HG02840 (cell line): ENCODE results near the gene APMAP.
"Not testable (repeated sequence)": the region's sequence is repeated elsewhere in the genome, so short reads cannot be mapped to it uniquely, and the experiment has no call there.

ENCODE experiments used
- ATAC-seq: cut with Tn5 transposase; IDR thresholded peaks from one replicate; pipeline ENCODE4 v1.9.1; 2021; ENCODE audit warnings: mild to moderate bottlenecking, moderate library complexity, moderate number of reproducible peaks; ENCODE audit not compliant: unreplicated experiment, low FRiP score

APMAP gene

DNA sequence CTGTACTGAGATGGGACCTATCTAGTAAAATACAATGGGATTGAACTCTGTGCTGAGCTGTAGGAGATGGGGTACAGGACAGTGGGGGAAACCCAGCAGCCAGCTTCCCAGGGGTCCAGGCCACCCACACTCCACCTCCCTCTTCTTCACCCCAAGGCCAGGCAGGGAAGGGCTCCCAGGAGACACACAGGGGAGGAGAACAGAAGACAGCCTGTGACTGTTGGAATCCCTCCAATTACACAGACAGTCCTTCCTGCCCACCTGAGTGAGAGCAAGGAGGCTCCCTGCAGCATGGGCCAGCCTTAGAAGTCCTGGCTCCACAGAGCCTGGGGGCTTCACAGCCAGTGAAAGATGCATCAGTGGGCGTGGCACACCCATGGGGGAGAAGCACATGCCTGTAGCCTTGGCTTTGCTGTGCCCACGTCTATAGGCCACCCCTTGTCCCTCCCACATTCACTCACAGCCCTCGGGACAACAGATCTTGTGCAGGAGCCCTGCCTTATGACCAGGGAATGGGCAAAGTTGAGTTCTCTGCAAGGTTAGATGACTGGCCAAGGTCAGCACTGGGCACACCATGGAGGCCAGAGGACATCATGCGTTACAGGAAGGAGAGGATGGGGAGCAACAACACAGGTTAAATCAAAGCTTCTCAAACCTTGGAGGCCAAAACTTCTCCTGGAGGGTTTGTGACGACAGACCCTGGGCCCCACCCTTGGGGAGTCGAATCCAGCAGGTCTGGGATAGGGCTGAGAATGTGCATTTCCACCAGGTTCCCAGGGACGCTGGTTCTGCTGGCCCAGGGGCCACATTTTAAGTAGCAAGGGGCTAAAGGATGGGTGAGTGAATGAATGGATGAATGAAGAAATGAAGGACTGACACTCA lies 55.8 kb downstream of the APMAP start:
- no peak for ATAC-seq

DNA sequence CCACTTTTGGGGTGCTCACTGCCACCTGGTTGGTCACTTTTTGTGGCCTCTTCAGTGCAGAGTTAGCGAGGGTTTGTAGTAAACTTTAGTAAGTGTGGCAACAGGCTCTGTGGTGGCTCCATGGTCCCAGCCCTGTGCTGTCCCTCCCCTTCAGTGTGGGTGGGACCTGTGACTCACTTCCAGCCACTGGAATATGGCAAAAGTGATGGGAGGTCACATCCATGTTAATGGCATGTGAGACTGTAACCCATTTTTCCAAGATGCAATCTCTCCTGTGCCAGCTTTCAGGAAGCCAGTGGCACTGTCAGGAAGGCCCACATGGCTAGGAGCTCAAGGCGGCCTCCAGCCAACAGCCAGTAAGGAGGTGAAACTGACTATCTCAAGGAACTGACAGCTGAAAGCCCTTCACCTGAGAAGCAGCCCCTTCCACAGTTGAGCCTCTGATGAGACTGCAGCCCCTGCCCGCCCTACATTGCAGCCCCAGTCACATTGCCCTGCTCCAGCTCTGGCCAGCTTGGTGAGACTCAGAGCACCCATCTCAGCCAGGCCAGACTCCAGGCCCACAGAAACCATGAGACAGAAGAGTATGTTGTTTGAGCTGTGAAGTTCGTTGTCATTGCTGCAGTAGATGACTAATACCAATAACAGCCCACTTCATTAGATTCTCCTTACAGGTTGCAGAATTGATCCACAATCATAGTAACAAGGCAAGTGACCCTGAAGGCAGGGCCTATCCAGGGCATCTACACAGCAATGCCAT lies 56.6 kb downstream of the APMAP start:
- ATAC-seq = no peak

DNA sequence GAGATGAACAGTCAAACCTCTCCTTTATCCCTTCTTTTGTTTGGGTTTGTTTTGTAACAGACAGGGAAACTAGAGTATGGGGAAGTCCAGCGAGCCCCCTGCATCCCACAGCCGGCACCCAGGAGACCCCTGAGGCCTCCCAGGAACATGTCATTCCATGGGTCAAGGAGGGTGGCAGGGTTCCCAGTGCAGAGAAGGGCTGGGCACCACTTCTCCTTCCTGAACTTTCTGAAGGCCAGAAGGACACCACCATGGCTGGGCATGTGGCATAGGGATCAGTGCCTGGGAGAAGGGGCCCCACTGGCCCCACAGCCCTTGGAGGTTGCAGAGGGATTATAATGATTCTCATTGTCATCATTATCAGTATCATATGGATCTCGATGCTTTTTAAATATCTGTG lies 57.4 kb downstream of the APMAP start:
- ATAC-seq = no peak

DNA sequence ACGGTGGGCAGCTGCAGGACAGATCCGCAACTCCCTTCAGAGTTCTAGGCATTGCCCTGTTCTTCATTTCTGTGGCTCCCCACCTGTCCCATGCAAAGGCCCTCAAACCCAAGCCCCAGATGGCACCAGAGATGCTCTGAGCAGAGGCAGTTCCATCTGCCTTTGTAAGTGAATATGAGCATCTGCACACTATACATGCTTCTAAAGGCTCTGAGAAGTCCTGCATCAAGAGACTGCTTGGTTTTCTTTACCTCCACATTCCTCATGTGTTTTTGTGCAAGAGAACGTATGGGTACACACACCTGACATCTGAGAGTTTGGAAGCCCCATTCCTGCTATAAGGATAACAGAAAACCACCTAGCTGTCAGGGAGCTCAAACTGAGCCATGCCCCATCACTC lies 57.8 kb downstream of the APMAP start:
- ATAC-seq = no peak

DNA sequence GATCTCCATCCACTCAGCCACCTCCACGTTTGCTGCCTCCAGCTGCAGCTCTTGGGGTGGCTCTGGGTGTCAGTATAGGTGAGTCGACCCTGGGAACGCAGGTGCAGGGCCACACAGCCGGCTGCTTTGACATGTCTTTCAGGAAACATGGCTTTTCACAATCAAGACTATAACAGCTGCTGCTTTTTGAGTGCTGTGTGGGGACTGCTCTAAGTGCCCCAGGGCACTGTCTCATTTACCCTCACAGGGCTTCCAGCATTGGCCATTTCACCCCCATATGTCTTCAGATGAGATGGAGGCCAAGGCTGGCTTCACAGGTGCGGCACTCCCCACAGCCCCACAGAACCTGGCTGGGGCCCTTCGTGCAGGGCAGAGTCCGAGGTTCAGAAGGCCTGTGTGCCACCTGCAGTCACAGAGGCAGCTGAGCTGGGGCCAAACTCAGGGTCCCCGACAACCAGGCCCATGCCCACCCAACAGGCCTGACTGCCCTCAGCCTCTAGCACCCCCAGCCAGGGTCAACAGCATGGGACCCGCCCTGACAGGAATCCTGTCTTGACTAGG lies 58.4 kb downstream of the APMAP start:
- ATAC-seq = no peak

DNA sequence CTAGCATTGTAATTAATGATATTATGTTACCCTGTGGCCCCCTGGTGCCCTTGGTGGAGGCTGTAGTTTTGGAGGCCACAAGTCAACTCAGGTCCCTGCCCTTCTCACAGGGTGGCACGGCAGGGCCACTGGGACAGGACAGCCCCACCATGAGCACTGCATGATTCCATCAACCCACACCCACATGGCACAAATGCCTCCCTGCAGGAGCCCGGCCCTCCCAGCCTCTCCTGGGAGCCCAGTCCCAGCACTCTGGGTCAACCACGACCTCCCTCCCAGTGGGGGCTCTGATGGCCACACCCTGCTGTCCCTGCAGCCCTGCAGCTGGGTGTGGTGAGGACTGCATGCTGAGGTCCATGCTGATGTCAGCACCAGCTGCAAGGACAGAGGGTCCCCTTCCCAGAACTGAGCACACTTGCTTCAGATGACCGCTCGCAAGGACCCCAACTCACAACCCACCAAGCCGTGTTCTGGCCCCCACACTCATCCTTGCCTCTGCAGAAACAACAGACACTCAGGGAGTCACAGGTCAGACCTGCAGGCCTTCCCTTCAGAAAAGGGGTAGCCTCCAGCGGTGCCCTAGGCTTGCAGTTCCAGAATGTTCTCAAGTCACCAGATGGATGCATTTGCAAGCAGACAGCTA lies 59.2 kb downstream of the APMAP start:
- ATAC-seq = no peak

DNA sequence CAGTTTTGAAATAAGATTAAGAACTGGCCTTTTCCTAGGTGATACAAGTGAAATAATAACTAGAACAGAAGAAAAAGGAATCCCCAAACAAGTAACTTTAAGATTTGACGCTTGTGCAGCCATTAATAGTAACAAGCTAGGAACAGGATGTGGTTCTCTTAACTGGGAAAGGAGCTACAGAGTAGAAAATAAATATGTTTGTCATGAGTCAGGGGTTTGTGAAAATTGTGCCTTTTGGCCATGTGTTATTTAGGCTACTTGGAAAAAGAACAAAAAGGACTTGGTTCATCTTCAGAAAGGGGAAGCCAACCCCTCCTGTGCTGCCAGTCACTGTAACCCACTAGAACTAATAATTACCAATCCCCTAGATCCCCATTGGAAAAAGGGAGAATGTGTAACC lies 60.7 kb downstream of the APMAP start:
- ATAC-seq = not testable (repeated sequence)

DNA sequence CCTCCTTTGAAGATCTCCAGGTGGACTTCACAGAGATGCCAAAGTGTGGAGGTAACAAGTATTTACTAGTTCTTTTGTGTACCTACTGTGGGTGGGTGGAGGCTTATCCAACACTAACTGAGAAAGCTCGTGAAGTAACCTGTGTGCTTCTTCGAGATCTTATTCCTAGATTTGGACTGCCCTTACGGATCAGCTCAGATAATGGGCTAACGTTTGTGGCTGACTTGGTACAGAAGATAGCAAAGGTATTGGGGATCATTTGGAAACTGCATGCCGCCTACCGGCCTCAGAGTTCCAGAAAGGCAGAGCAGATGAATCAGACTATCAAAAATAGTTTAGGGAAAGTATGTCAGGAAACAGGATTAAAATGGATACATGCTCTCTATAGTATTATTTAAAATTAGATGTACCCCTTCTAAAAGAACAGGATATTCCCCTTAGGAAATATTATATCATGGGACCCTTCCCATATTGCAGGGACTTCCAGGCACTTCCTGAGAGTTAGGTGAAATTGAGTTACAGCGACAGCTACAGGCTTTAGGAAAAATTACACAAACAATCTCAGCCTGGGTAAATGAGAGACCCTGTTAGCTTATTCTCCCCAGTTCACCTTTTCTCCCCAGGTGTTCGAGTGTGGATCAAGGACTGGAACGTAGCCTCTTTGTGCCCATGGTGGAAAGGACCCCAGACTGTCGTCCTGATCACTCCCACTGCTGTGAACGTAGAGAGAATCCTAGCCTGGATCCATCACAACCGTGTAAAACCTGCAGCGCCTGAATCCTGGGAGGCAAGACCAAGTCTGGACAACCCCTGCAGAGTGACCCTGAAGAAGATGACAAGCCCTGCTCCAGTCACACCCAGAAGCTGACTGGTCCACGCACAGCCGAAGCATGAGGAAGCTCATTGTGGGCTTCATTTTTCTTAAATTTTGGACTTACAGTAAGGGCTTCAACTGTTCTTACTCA lies 61.5 kb downstream of the APMAP start:
- not testable (repeated sequence) for ATAC-seq

DNA sequence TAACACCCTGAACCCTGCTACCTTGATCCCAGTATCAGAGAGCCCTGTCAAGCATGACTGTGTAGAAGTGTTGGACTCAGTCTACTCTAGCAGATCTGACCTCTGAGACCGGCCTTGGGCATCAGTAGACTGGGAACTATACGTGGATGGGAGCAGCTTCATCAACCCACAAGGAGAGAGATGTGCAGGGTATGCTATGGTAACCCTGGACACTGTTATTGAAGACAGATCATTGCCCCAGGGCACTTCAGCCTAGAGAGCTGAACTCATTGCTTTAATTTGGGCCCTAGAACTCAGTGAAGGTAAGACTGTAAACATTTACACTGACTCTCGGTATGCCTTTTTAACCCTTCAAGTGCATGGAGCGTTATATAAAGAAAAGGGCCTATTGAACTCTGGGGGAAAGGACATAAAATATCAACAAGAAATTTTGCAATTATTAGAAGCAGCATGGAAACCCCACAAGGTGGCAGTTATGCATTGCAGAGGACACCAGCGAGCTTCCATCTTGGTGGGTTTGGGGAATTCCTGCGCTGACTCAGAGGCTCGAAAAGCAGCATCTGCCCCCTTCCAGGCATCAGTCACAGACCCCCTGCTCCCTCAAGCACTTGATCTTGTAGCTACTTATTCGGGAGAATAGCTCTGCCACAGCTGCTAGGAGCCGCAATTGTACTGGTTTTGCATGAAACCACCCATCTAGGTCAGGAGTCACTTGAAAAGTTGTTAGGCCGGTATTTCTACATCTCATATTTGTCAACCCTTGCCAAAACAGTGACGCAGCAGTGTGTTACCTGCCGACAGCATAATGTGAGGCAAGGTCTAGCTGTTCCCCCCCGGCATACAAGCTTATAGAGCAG lies 62.5 kb downstream of the APMAP start:
- ATAC-seq = not testable (repeated sequence)

DNA sequence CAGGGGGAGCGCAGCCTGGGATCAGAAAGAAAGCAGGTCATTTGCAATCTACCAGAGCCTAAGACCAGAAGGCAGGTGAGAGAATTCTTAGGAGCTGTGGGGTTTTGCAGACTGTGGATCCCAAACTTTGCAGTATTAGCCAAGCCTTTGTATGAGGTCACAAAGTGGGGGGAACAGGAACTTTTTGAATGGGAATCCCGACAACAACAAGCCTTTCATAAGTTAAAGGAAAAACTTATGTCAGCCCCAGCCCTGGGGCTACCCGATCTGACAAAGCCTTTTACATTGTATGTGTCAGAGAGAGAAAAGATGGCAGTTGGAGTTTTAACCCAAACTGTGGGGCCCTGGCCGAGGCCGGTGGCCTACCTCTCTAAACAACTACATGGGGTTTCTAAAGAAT lies 63.3 kb downstream of the APMAP start:
- ATAC-seq = not testable (repeated sequence)

DNA sequence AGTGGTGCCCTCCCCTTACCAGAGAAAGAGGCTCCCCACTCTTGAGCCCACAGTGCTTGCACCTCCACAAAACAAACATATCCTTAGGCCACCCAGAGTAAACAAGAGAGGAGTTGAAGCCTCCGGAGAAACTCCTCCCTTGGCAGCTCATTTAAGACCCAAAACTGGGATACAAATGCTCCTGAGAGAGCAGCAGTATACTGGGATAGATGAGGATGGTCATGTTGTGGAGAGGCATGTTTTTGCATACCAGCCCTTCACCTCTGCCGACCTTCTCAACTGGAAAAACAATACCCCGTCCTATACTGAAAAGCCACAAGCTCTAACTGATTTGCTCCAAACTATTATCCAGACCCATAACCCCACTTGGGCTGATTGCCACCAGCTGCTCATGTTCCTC lies 71.8 kb downstream of the APMAP start:
- ATAC-seq = not testable (repeated sequence)

DNA sequence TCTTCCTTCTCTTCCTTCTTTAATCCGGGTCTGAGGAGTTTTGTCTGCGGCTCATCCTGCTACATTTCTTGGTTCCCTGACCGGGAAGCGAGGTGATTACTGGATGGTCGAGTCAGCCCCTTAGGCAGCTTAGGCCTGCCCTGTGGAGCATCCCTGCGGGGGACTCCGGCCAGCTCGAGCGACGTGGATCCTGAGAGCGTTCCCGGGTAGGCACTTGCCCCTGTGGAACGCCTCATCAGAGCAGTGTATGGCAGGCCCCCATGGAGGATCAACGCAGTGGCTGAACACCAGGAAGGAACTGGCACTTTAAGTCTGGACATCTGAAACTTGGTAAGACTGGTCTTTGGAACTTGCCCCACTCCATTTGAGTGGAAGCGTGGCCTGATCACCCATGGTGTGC lies 72.9 kb downstream of the APMAP start:
- ATAC-seq = not testable (repeated sequence)

DNA sequence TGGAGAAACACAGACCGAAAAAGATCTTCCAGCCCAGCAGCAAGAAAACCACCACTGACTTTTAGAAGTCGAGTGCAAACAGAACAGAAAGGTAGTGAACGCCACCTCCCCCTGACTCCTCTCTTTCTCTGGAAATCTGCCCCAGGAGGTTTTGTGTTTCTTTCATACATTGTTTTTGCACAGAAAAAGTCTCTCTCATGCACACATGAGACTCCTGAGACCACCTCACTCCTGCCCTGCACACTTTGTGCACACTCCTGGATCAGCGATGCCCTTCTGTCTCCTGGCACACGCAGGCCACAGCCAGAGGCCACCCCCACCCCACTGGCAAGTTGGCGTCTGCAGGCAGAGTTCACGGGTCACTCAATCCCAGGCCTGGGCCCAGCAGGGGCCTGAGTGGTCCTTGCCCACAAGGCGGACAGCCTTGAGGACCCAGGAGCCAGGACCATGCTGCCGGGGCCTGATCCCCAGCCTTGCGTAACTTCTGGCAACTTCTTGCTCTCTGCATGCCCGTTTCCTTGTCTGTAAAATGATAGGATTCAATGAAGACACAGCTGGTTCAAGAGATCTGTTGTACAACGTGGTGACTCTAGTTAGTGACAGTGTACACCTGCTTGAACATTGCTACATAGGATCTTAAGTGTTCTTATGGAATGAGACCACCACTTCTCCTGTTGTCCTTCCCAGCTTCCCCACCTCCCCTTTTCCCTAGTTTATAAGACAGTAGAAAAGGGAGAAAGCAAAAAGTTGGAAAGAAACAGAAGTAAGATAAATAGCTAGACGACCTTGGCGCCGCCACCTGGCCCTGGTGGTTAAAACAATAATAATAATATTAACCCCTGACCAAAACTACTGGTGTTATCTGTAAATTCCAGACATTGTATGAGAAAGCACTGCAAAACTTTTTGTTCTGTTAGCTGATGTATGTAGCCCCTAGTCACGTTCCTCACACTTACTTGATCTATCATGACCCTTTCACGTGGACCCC lies 73.7 kb downstream of the APMAP start:
- no peak for ATAC-seq

DNA sequence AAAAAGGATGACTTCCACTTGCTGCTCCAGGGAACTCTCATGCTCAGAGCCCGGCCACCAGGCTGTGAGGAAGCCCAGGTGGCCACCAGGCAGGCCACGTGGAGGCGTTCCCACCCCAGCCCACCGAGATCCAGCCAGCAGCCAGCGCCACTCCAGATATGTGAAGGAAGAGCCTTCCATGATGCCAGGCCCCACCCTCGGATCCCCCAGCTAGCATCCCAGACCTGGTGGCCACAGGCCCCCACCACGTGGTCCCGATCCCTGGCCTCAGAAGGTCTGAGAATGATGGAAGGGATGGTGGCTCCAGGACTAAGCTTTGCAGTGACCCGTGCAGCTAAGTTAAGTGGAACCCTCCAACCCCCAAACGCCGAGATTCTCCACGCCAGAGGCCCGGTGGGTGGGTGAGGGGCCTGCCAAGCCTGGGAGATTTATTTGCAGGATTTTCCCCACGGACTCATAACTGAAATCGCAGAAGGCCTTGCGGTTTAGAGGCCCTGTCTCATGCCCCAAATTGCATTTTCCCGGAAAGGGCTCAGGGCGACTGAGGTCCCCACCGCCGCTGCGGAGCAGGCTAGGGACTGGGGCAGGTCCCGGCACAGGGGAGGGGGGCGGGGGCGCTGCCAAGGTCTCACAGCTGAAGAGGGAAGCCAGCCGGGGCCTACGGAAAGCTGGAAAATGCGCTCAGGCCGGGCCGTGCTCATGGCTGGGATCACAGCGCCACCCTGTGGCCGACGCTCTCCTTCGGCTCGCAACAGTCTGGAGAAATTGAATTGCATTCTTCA lies 74.6 kb downstream of the APMAP start:
- no peak for ATAC-seq

DNA sequence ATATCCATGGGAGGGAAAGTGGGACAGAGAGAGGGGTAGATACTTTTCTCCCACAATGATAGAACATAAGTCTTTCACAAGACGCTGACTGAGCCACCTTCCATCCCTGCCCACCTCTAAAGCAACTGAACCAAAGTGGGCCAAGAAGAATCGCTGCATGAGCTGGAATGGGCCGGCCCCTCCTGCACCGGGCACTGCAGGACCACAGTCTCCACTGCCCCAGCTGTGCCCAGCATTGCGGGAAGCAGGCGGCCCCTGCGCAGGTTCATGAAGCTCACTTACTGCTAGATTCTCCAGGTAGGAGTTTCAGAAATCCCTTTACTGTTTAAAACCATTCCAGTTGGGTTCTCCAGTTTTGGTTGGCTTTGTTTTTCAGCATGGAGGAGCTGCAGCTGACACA lies 75.5 kb downstream of the APMAP start:
- no peak for ATAC-seq

DNA sequence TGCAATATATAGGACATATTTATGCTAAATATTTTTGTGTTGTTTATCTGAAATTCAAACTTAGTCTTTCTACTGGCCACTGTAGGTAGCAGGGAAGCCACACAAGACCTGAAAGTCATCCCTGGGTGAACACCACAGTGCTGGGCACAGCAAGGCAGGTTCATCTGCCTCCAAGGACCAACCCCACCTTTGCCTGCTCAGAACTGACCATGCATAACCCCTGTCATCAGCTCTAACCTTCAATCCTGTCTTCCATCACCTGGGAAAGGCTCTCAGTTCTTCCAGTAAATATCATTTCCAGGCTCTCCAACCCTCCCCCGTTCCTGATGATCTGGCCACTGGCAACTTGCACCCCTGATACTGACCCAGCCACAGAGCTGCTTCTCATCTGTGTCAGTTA lies 76.1 kb downstream of the APMAP start:
- no peak for ATAC-seq

DNA sequence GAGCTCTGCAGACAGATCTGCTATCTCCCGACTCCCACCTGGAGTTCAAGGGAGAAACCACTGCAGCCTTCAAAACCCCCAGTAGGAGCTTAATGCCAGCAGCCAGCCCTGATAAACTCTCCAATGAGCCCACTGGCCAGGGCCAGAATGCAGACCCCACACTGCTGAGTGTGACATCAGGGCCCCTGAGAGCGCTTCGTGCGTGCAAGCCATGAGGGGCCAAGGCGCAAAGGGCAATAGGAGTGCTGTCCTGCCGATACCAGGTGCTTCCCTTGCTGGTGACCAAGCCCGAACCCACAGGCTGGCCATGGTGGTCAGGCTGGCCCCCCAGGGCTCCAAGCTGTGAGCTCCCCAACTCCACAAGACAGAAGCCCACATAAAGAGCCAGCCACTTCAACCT lies 76.7 kb downstream of the APMAP start:
- no peak for ATAC-seq
